ENCODE measurements around the gene FMOD. TPM values are rescaled to one million over a fixed set of nuclear protein-coding genes. Genes with fewer than 3 reads are reported as not detected.
A peak's percentile ranks its signal among the peaks of the same experiment; 100 is the strongest.

The FMOD gene
- total and polyA plus RNA-seq, 5 experiments from 2014 or later = not detected

GRCh38 chr1:203335503-203335902, 15.4 kb downstream of the FMOD start:
- no peaks in the 10 kb centered on the region for H3K36me3 Mint-ChIP-seq
- H3K27me3 Mint-ChIP-seq = peaks cover 0 to 1% (median 0%) of the 10 kb centered on the region in 5 donors
- POLR2A ChIA-PET = interaction anchor here (6.5 to 13.6 kb wide), 3 partner anchors 11 to 62 kb away, joined by 76 to 187 read pairs (median 144); partner anchors contain the start of gene BTG2
- peaks cover 12 to 29% (median 23%) of the 10 kb centered on the region in 4 donors for H3K4me1 Mint-ChIP-seq
- no peak for DNase-seq
- ATAC-seq = no peak
- no peaks in the 10 kb centered on the region for H3K9me3 Mint-ChIP-seq
- H3K4me3 Mint-ChIP-seq = no peak overlapping the region
- H3K27ac Mint-ChIP-seq = peak overlapping the region in 6 of 10 donors; percentile 2 to 52 (median 22)

- H3K27ac Mint-ChIP-seq = peak overlapping the region in 2 of 10 donors; percentile 6 to 48
- POLR2A ChIA-PET = interaction anchor here (0.7 to 6.5 kb wide), 6 partner anchors 11 to 58 kb away, joined by 3 to 76 read pairs (median 4); partner anchors contain the start of gene BTG2
These were observed 19.7 kb downstream of the FMOD start for GRCh38 chr1:203331224-203331623.

GRCh38 chr1:203328714-203329122, 22.2 kb downstream of the FMOD start:
- peak overlapping the region; percentile 89 to 100 (median 98) for H3K27ac Mint-ChIP-seq
- no peaks in the 10 kb centered on the region for H3K27me3 Mint-ChIP-seq
- POLR2A ChIA-PET = interaction anchor here (0.8 to 14.4 kb wide), 5 partner anchors 8 to 49 kb away, joined by 4 to 1045 read pairs (median 144); partner anchors contain the start of gene BTG2
- no peaks in the 10 kb centered on the region for H3K36me3 Mint-ChIP-seq
- peaks cover 19 to 48% (median 45%) of the 10 kb centered on the region in 4 donors for H3K4me1 Mint-ChIP-seq
- ATAC-seq (no peak), DNase-seq (no peak)
- peak overlapping the region in 3 of 10 donors; percentile 5 to 59 (median 8) for H3K4me3 Mint-ChIP-seq
- no peaks in the 10 kb centered on the region for H3K9me3 Mint-ChIP-seq

More at GRCh38 chr1:203331224-203331623, 19.7 kb downstream of the FMOD start:
- no peak for DNase-seq
- Mint-ChIP-seq H3K36me3 (no peaks in the 10 kb centered on the region), H3K4me3 (no peak overlapping the region), H3K4me1 (peaks cover 8 to 32% (median 30%) of the 10 kb centered on the region in 4 donors), H3K27me3 (no peaks in the 10 kb centered on the region), H3K9me3 (no peaks in the 10 kb centered on the region)
- ATAC-seq = no peak

- POLR2A ChIA-PET = interaction anchor here (1.0 to 14.4 kb wide), 7 partner anchors 9 to 438 kb away, joined by 3 to 1045 read pairs (median 20); partner anchors contain the start of genes BTG2 and LAX1
These were observed 23.1 kb downstream of the FMOD start for GRCh38 chr1:203327684-203328457.

GRCh38 chr1:203326830-203327683, 23.9 kb downstream of the FMOD start:
- DNase-seq (peak; percentile 91 to 96 (median 94)), ATAC-seq (peak; percentile 72 to 75)
- POLR2A ChIA-PET = interaction anchor here (0.7 to 14.4 kb wide), 9 partner anchors 10 to 836 kb away, joined by 3 to 1045 read pairs (median 8); partner anchors contain the start of genes BTG2 and LAX1
- H3K9me3 Mint-ChIP-seq = no peaks in the 10 kb centered on the region
- H3K27me3 Mint-ChIP-seq = no peaks in the 10 kb centered on the region
- H3K4me1 Mint-ChIP-seq = peaks cover 32 to 65% (median 62%) of the 10 kb centered on the region in 4 donors
- H3K36me3 Mint-ChIP-seq = no peaks in the 10 kb centered on the region
- H3K4me3 Mint-ChIP-seq = peak overlapping the region; percentile 77 to 94 (median 86)
- H3K27ac Mint-ChIP-seq = peak overlapping the region; percentile 96 to 100 (median 98)

More at GRCh38 chr1:203327684-203328457, 23.1 kb downstream of the FMOD start:
- peaks cover 25 to 57% (median 54%) of the 10 kb centered on the region in 4 donors for H3K4me1 Mint-ChIP-seq
- peak overlapping the region; percentile 77 to 94 (median 86) for H3K4me3 Mint-ChIP-seq
- peak; percentile 62 to 74 for ATAC-seq
- peak; percentile 52 to 90 (median 86) for DNase-seq
- H3K9me3 Mint-ChIP-seq = no peaks in the 10 kb centered on the region
- H3K27ac Mint-ChIP-seq = peak overlapping the region; percentile 96 to 100 (median 98)
- no peaks in the 10 kb centered on the region for H3K36me3 Mint-ChIP-seq
- no peaks in the 10 kb centered on the region for H3K27me3 Mint-ChIP-seq

GRCh38 chr1:203325418-203326091, 25.4 kb downstream of the FMOD start:
- Mint-ChIP-seq H3K36me3 (no peaks in the 10 kb centered on the region), H3K4me3 (peak overlapping the region; percentile 77 to 94 (median 86)), H3K27ac (peak overlapping the region; percentile 96 to 100 (median 98)), H3K4me1 (peaks cover 42 to 80% (median 77%) of the 10 kb centered on the region in 4 donors), H3K27me3 (no peaks in the 10 kb centered on the region), H3K9me3 (no peaks in the 10 kb centered on the region)
- POLR2A ChIA-PET = interaction anchor here (1.0 to 14.4 kb wide), 6 partner anchors 11 to 439 kb away, joined by 3 to 1045 read pairs (median 82); partner anchors contain the start of genes BTG2 and LAX1
- ATAC-seq (no peak), DNase-seq (no peak)

GRCh38 chr1:203325026-203325417, 25.9 kb downstream of the FMOD start:
- Mint-ChIP-seq H3K36me3 (no peaks in the 10 kb centered on the region), H3K9me3 (no peaks in the 10 kb centered on the region), H3K4me1 (peaks cover 46 to 85% (median 82%) of the 10 kb centered on the region in 4 donors), H3K4me3 (peak overlapping the region; percentile 71 to 92 (median 84)), H3K27me3 (no peaks in the 10 kb centered on the region), H3K27ac (peak overlapping the region; percentile 96 to 100 (median 98))
- POLR2A ChIA-PET = interaction anchor here (1.0 to 14.4 kb wide), 6 partner anchors 12 to 440 kb away, joined by 3 to 1045 read pairs (median 82); partner anchors contain the start of genes BTG2 and LAX1
- ATAC-seq (peak in 1 of 2 donors; percentile 10), DNase-seq (peak in 7 of 10 donors; percentile 37 to 78 (median 47))

- H3K27me3 Mint-ChIP-seq = no peaks in the 10 kb centered on the region
- H3K4me1 Mint-ChIP-seq = peaks cover 48 to 89% (median 89%) of the 10 kb centered on the region in 4 donors
- peak; percentile 41 to 57 for ATAC-seq
- peak overlapping the region; percentile 71 to 92 (median 84) for H3K4me3 Mint-ChIP-seq
- no peaks in the 10 kb centered on the region for H3K36me3 Mint-ChIP-seq
- POLR2A ChIA-PET = interaction anchor here (0.6 to 14.4 kb wide), 8 partner anchors 13 to 440 kb away, joined by 3 to 1045 read pairs (median 14); partner anchors contain the start of genes BTG2 and LAX1
- peak; percentile 36 to 91 (median 74) for DNase-seq
- H3K27ac Mint-ChIP-seq = peak overlapping the region; percentile 96 to 100 (median 98)
- no peaks in the 10 kb centered on the region for H3K9me3 Mint-ChIP-seq
These were observed 26.6 kb downstream of the FMOD start for GRCh38 chr1:203324105-203325025.

GRCh38 chr1:203323587-203323986, 27.3 kb downstream of the FMOD start:
- peak overlapping the region; percentile 96 to 100 (median 98) for H3K27ac Mint-ChIP-seq
- H3K9me3 Mint-ChIP-seq = no peaks in the 10 kb centered on the region
- H3K36me3 Mint-ChIP-seq = no peaks in the 10 kb centered on the region
- no peaks in the 10 kb centered on the region for H3K27me3 Mint-ChIP-seq
- ATAC-seq (no peak), DNase-seq (no peak)
- peaks cover 54 to 96% (median 93%) of the 10 kb centered on the region in 4 donors for H3K4me1 Mint-ChIP-seq
- POLR2A ChIA-PET = interaction anchor here (0.6 to 14.4 kb wide), 5 partner anchors 12 to 44 kb away, joined by 3 to 1045 read pairs (median 144); partner anchors contain the start of gene BTG2
- H3K4me3 Mint-ChIP-seq = peak overlapping the region; percentile 71 to 92 (median 84)

GRCh38 chr1:203322500-203323179, 28.3 kb downstream of the FMOD start:
- Mint-ChIP-seq H3K27ac (peak overlapping the region; percentile 96 to 100 (median 98)), H3K4me1 (peaks cover 55 to 100% (median 92%) of the 10 kb centered on the region in 4 donors), H3K27me3 (no peaks in the 10 kb centered on the region), H3K36me3 (no peaks in the 10 kb centered on the region), H3K9me3 (no peaks in the 10 kb centered on the region), H3K4me3 (peak overlapping the region in 9 of 10 donors; percentile 76 to 92 (median 85))
- DNase-seq (no peak), ATAC-seq (no peak)
- POLR2A ChIA-PET = interaction anchor here (0.9 to 14.4 kb wide), 5 partner anchors 11 to 315 kb away, joined by 5 to 1045 read pairs (median 144); partner anchors contain the start of genes BTG2 and TMEM183A
